HepG2 (cell line): ENCODE results near the gene NYAP1. TPM values are rescaled to one million over a fixed set of nuclear protein-coding genes. Genes with fewer than 3 reads are reported as not detected.

Experiments used
- ATAD3A ChIP-seq: sonication (generic); formaldehyde crosslinking; IDR thresholded peaks from 2 replicates; pipeline ENCODE4 v1.4.0; 2020; ENCODE audit warnings: missing genetic modification reagents
- BCL6 ChIP-seq: IDR thresholded peaks from 2 replicates; pipeline ENCODE4 v1.6.1; 2016; ENCODE audit warnings: missing genetic modification reagents, missing compliant biosample characterization
- CENPT ChIP-seq: sonication (generic); formaldehyde crosslinking; IDR thresholded peaks from 2 replicates; pipeline ENCODE4 v1.8.0; 2022; ENCODE audit warnings: low read depth, mild to moderate bottlenecking, moderate library complexity, missing genetic modification reagents
- FOXA1 ChIP-seq, 2 experiments: fragments of 450-650 bp in 1 of 2; sonication (generic) in 1 of 2; formaldehyde crosslinking in 1 of 2; IDR thresholded peaks; 2 replicates each; pipeline versions ENCODE4 v1.4.0 to v1.6.1; 2016 to 2020; ENCODE audit warnings: missing genetic modification reagents in 1 of 2
- GFI1 ChIP-seq: sonication (generic); formaldehyde crosslinking; IDR thresholded peaks from 2 replicates; pipeline ENCODE4 v1.5.0; 2020; ENCODE audit warnings: missing genetic modification reagents, mild to moderate bottlenecking, borderline replicate concordance
- GTF3A ChIP-seq: sonication (generic); formaldehyde crosslinking; conservative IDR thresholded peaks from 2 replicates; pipeline ENCODE4 v1.4.0; 2020; ENCODE audit warnings: mild to moderate bottlenecking, missing genetic modification reagents
- HDAC1 ChIP-seq: sonication (generic); formaldehyde crosslinking; IDR thresholded peaks from 2 replicates; pipeline ENCODE4 v1.5.1; 2020; ENCODE audit warnings: mild to moderate bottlenecking, missing genetic modification reagents
- KDM3A ChIP-seq: IDR thresholded peaks from 2 replicates; pipeline ENCODE4 v1.6.1; 2018; ENCODE audit warnings: low read depth, missing compliant biosample characterization
- MAFF ChIP-seq: IDR thresholded peaks from 2 replicates; pipeline ENCODE4 v1.6.1; 2011; ENCODE audit warnings: low read depth, low read length, improper control_type of control experiment
- MAFG ChIP-seq: sonication (generic); formaldehyde crosslinking; IDR thresholded peaks from 2 replicates; pipeline ENCODE4 v1.5.1; 2020; ENCODE audit warnings: mild to moderate bottlenecking, missing genetic modification reagents
- NR2F2 ChIP-seq: IDR thresholded peaks from 2 replicates; pipeline ENCODE4 v1.6.1; 2012; ENCODE audit warnings: low read depth, inconsistent platforms, borderline replicate concordance
- RXRB ChIP-seq: IDR thresholded peaks from 2 replicates; pipeline ENCODE4 v1.6.1; 2016; ENCODE audit warnings: borderline replicate concordance, missing genetic modification reagents, missing compliant biosample characterization
- SALL2 ChIP-seq: sonication (generic); formaldehyde crosslinking; IDR thresholded peaks from 2 replicates; pipeline ENCODE4 v1.8.1; 2023; ENCODE audit warnings: mild to moderate bottlenecking, missing genetic modification reagents, inconsistent platforms
- ZBTB8A ChIP-seq: sonication (generic); formaldehyde crosslinking; IDR thresholded peaks from 2 replicates; pipeline ENCODE4 v1.4.0; 2020; ENCODE audit warnings: mild to moderate bottlenecking, low read depth, missing genetic modification reagents, borderline replicate concordance
- ZNF224 ChIP-seq: sonication (generic); formaldehyde crosslinking; IDR thresholded peaks from 2 replicates; pipeline ENCODE4 v1.5.0; 2020; ENCODE audit warnings: mild to moderate bottlenecking, missing genetic modification reagents
- ZNF263 ChIP-seq: sonication (generic); formaldehyde crosslinking; IDR thresholded peaks from 2 replicates; pipeline ENCODE4 v1.4.0; 2020; ENCODE audit warnings: missing genetic modification reagents
- ZNF382 ChIP-seq: sonication (generic); formaldehyde crosslinking; IDR thresholded peaks from 2 replicates; pipeline ENCODE4 v1.5.0; 2020; ENCODE audit warnings: missing genetic modification reagents, mild to moderate bottlenecking, borderline replicate concordance
- ZNF556 ChIP-seq: sonication (generic); formaldehyde crosslinking; IDR thresholded peaks from 2 replicates; pipeline ENCODE4 v1.4.0; 2020; ENCODE audit warnings: mild to moderate bottlenecking, missing genetic modification reagents, borderline replicate concordance
- polyA plus RNA-seq, 8 experiments: library from polyadenylated mRNA; depleted of rRNA in 3 of 8; stranded (reverse) in 7 of 8; unstranded in 1 of 8; fragments of >200 nt; fragmentation: Illumina TruSeq in 4 of 8; extraction: Trizol in 4 of 8; gene quantifications; 2 replicates each; pipeline versions ENCODE4 v1.2.1 to v1.2.3, GENCODE V29; 2011 to 2016; ENCODE audit warnings: low read depth in 4 of 8, missing spikeins in 1 of 8, mixed read lengths in 1 of 8; ENCODE audit not compliant: insufficient read depth in 1 of 8
- total RNA-seq, 5 experiments: library from RNA; depleted of rRNA; stranded (reverse); fragments of >200 nt; fragmentation: Illumina TruSeq; extraction: Trizol; gene quantifications; 2 replicates each; pipeline ENCODE4 v1.2.3, GENCODE V29; 2016; ENCODE audit warnings: low read depth in 1 of 5
- TF ChIP-seq, protein P1 (sequence below): sonication (generic); formaldehyde crosslinking; IDR thresholded peaks from 2 replicates; pipeline ENCODE4 v1.4.0; 2020; ENCODE audit warnings: missing genetic modification reagents
- TF ChIP-seq, protein P2 (sequence below): fragments of 450-650 bp; IDR thresholded peaks from 2 replicates; pipeline ENCODE4 v1.6.1; 2017
- TF ChIP-seq, protein P3 (sequence below): sonication (generic); formaldehyde crosslinking; IDR thresholded peaks from 2 replicates; pipeline ENCODE4 v1.4.0; 2020; ENCODE audit warnings: missing genetic modification reagents
- TF ChIP-seq, protein P4 (sequence below): sonication (generic); formaldehyde crosslinking; IDR thresholded peaks from 2 replicates; pipeline ENCODE4 v1.8.1; 2023; ENCODE audit warnings: mild to moderate bottlenecking, inconsistent platforms, moderate library complexity, missing genetic modification reagents, borderline replicate concordance
- TF ChIP-seq, protein P5 (sequence below): sonication (generic); formaldehyde crosslinking; IDR thresholded peaks from 2 replicates; pipeline ENCODE4 v1.4.0; 2020; ENCODE audit warnings: missing genetic modification reagents

Gene NYAP1
- total and polyA plus RNA-seq, 2 of the 13 experiments (the other 11 are each of a cell fraction or from before 2014, with no cell fraction given), result 0.15 to 0.46 TPM

DNA sequence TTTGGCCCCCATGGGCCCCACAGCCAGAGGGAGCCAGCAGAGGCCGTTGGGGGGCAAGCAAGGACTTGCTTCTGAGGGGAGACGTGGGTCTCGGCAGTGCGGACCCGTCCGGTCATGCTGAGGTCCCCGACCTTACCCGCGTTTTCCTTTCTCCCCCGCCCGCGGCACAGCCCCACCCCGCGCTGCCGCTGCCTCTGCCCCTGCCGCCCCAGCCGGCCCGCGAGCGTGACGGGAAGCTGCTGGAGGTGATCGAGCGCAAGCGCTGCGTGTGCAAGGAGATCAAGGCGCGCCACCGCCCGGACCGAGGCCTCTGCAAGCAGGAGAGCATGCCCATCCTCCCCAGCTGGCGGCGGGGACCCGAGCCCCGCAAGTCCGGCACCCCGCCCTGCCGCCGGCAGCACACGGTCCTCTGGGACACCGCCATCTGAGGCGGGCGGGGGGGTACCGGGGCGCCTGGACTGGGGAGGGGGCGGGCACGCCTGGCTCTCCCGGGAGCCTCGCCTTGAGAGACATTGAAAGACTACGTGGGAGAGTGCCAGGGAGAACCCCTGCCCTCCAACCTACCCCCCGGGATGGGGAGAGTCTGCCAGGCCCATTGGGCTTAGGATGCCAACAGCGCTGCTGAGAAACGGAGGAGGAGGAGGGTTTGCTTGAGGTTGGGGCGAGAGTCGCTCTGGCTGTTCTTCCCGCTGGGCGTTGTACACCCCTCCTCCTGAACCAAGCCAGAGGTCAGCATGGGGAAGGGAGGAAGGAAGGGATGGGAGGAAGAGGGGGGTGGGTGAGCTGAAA lies 9.9 kb downstream of the NYAP1 start (continued):
- no peak for TF ChIP-seq GTF3A (CRISPR knock-in tag)
- TF ChIP-seq BCL6, result peak; percentile 25
- TF ChIP-seq KDM3A, result peak; percentile 80; the same call in 1 of the 2 replicates
- TF ChIP-seq ATAD3A (CRISPR knock-in tag), result no peak
- no peak for TF ChIP-seq ZBTB8A
- no peak for TF ChIP-seq SALL2 (CRISPR knock-in tag)
- TF ChIP-seq, protein P1, sequence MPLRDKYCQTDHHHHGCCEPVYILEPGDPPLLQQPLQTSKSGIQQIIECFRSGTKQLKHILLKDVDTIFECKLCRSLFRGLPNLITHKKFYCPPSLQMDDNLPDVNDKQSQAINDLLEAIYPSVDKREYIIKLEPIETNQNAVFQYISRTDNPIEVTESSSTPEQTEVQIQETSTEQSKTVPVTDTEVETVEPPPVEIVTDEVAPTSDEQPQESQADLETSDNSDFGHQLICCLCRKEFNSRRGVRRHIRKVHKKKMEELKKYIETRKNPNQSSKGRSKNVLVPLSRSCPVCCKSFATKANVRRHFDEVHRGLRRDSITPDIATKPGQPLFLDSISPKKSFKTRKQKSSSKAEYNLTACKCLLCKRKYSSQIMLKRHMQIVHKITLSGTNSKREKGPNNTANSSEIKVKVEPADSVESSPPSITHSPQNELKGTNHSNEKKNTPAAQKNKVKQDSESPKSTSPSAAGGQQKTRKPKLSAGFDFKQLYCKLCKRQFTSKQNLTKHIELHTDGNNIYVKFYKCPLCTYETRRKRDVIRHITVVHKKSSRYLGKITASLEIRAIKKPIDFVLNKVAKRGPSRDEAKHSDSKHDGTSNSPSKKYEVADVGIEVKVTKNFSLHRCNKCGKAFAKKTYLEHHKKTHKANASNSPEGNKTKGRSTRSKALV, result peak; percentile 73
- TF ChIP-seq NR2F2, result no peak
- TF ChIP-seq ZNF556 (CRISPR knock-in tag), result peak; percentile 50; the same call in 1 of the 2 replicates
- no peak for TF ChIP-seq ZNF382 (CRISPR knock-in tag)
- TF ChIP-seq, protein P2, sequence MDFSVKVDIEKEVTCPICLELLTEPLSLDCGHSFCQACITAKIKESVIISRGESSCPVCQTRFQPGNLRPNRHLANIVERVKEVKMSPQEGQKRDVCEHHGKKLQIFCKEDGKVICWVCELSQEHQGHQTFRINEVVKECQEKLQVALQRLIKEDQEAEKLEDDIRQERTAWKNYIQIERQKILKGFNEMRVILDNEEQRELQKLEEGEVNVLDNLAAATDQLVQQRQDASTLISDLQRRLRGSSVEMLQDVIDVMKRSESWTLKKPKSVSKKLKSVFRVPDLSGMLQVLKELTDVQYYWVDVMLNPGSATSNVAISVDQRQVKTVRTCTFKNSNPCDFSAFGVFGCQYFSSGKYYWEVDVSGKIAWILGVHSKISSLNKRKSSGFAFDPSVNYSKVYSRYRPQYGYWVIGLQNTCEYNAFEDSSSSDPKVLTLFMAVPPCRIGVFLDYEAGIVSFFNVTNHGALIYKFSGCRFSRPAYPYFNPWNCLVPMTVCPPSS, result no peak
- TF ChIP-seq, protein P3, sequence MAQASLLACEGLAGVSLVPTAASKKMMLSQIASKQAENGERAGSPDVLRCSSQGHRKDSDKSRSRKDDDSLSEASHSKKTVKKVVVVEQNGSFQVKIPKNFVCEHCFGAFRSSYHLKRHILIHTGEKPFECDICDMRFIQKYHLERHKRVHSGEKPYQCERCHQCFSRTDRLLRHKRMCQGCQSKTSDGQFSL, result no peak
- TF ChIP-seq GFI1 (CRISPR knock-in tag), result peak; percentile 68; the same call in 1 of the 2 replicates
- TF ChIP-seq ZNF224, result no peak
- TF ChIP-seq, protein P4, sequence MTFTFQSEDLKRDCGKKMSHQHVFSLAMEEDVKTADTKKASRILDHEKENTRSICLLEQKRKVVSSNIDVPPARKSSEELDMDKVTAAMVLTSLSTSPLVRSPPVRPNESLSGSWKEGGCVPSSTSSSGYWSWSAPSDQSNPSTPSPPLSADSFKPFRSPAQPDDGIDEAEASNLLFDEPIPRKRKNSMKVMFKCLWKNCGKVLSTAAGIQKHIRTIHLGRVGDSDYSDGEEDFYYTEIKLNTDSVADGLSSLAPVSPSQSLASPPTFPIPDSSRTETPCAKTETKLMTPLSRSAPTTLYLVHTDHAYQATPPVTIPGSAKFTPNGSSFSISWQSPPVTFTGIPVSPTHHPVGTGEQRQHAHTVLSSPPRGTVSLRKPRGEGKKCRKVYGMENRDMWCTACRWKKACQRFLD (CRISPR knock-in tag), result no peak
- TF ChIP-seq CENPT (CRISPR knock-in tag), result no peak
- peak; percentile 18; the same call in 1 of the 2 replicates for TF ChIP-seq HDAC1
- peak; percentile 48; the same call in 1 of the 2 replicates for TF ChIP-seq RXRB (CRISPR knock-in tag)
- no peak for TF ChIP-seq ZNF263 (CRISPR knock-in tag)
- no peak for TF ChIP-seq FOXA1 (IDR thresholded peaks at IDR 0.05)
- TF ChIP-seq FOXA1 (CRISPR knock-in tag; IDR thresholded peaks at IDR 0.05), result 0 out of 2 replicates have a peak, but pooled peaks have one; percentile 8
- TF ChIP-seq MAFG (CRISPR knock-in tag), result no peak
- TF ChIP-seq, protein P5, sequence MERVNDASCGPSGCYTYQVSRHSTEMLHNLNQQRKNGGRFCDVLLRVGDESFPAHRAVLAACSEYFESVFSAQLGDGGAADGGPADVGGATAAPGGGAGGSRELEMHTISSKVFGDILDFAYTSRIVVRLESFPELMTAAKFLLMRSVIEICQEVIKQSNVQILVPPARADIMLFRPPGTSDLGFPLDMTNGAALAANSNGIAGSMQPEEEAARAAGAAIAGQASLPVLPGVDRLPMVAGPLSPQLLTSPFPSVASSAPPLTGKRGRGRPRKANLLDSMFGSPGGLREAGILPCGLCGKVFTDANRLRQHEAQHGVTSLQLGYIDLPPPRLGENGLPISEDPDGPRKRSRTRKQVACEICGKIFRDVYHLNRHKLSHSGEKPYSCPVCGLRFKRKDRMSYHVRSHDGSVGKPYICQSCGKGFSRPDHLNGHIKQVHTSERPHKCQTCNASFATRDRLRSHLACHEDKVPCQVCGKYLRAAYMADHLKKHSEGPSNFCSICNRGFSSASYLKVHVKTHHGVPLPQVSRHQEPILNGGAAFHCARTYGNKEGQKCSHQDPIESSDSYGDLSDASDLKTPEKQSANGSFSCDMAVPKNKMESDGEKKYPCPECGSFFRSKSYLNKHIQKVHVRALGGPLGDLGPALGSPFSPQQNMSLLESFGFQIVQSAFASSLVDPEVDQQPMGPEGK (CRISPR knock-in tag), result peak; percentile 89
- TF ChIP-seq MAFF, result no peak
